GM18867 (cell line): ENCODE results near the gene SIM1.

Experiments used
- ATAC-seq: cut with Tn5 transposase; IDR thresholded peaks from one replicate; pipeline ENCODE4 v1.9.1; 2021; ENCODE audit warnings: mild to moderate bottlenecking, moderate library complexity; ENCODE audit not compliant: unreplicated experiment

Gene SIM1

DNA sequence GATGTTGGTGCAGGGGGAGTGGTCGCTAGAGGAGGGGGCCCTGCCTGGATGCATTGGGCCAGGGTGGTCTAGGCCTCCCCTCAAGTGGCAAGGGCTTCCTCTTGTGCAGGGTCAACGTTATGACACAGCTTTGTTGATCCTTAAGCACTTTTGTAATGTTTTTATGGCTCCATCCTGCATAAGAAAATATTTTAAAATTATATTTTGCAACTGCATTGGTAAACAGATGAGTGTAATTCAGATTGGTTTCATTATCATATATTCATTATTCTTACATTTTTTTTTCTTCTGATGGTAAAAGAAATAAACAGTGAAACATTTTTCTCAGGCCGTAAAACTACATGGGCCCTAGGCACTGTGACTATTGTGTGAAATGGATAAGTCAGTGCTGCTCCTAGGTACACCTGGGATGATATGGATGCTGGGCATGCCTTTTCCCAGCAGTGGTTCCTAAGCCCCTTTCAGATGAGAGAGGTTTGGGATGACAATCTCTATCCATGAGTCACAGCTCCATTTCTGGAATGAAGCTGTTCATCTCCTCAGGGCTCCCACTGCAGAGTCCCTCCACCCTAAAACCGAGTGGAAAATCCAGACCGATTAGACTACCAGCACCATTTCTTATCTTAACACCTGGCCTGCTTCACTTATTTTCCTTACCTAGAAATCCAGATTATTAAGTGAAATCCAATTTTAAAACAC lies 5.8 kb upstream of the SIM1 start:
- no peak for ATAC-seq

DNA sequence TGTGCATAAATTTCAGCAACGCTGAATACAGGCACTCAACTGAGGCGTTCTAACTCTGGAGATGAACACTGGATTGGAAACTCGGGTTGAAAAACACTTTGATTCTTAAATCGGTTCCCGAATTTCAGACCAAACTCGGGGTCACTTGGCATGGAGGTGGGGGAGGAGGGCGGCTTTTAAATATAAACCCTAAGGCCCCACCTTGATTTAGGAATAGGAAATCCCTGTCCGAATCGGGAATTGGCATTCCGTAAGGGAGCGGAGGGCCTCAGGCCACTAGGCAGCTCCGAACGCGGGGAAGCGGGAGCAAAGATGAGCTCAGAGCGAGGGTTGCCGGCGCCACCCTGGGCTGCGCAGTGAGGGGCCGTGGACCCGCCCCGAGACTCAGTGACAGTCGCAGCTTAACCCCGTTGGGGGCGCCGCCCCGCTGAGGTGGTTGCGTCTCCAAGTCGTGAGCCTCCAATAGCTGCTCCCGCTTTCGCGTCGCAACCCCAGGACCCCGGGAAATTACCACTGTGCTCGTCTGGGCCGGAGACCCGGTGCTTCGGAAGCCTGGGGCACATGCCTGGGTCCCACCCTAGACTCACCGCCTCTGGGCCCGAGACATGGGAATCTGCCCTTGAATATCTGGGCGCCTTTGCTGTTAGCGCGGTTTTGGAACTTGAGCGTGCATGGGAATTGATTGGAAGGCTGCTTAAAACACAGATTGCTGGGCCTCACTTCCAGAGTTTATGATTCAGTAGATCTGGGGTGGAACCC lies 4.6 kb upstream of the SIM1 start:
- ATAC-seq = no peak

DNA sequence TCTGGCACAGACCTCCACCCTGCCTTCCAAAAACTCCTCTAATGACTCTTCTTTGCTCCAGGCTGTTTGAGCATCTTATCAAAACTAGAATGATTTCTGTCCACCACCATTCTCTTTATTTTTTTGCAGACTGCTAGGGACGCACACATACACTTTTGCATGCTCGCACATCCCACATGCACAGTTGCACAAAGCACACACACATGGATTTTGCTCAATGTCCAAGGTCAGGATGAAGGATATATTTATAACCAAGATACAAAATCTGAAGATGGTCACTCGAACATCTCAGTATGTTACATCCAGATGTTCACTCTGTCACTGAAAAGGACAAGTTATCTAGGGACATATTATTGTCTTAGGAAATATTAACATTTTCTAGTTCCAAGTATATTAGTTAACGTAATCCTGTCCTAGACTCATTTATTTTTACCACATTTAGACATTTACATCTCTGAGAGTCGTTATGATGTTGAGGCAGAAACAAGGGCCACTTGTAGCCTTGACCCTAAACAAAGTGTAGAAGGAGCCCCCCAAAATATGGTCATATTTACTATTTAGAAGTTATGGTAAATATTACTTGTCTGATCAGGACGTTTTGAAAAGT lies 3.4 kb upstream of the SIM1 start:
- no peak for ATAC-seq

DNA sequence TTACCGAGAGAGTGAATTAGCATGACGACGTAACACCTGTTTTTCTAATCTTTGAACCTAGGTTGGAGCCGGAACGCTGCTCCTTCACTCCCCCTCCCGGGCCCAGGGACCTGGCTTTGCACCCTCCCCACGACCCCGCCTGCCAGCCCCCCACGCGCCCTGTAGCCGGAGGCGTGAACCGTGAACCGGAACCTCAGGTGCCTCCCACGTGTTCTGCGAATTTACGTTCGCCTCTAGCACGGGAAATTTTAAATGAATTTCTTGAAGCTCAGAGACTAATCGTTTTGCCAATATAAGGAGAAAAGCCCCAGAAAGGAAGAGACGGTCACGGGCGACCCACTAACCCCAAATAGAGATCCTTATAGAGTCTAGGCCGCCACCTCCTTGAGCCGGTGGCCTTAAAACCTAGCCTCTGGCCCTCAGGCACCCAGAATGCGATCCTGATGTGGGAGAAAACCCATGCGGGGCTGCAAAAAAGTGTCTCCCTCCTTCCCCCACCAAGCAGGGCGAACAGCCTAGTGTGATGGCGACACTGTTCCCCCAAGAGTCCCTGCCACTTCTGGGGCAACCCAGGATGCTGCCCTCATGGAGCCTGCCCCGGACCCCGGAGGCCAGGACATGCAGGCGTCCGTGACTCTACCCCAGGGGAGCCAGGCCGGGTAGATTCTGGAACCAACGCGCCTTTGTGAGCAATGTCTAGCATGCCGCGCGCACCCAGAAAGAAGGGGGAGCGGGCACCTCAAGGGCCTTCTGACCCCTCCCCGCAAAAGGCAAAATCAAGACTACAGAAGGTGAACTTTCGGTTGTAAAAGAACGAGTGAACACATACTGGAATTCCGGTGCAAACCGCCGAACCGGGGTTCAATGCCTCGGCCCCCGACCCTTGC lies 2.7 kb upstream of the SIM1 start:
- ATAC-seq = no peak

DNA sequence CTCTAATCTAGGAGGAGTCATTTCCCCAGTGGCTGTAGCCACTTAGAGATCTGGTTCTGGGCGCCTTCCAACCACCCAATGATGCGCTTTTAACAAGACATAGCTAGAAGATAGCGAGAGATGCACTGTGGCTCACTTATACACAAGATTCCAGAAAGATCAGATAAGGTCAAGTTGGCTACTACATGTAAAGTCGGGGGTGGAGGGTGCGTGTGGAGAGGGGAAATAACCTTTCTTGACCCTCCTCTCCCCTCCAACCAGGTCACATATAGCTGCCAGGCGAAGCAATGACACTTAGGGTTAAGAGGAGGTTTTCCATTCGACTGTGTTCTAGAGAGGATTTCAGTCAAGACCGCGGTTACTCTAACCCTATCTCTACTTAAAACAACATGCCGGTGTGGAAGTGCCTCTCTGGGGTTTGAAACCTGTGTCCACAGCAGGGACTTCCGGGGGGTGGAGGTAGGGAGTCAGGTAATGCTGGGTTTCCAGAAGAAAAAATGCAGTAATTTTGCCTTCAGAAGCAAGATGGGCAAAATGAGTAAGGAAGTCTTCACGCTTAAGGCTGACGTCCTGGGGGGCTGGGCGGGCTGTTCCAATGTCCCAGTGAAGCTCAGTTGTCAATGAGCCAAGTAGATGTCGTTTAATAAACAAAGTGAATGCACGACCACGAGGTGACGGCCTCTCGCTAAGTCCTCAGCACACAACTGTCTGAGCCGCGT lies 1.8 kb upstream of the SIM1 start:
- ATAC-seq = no peak

DNA sequence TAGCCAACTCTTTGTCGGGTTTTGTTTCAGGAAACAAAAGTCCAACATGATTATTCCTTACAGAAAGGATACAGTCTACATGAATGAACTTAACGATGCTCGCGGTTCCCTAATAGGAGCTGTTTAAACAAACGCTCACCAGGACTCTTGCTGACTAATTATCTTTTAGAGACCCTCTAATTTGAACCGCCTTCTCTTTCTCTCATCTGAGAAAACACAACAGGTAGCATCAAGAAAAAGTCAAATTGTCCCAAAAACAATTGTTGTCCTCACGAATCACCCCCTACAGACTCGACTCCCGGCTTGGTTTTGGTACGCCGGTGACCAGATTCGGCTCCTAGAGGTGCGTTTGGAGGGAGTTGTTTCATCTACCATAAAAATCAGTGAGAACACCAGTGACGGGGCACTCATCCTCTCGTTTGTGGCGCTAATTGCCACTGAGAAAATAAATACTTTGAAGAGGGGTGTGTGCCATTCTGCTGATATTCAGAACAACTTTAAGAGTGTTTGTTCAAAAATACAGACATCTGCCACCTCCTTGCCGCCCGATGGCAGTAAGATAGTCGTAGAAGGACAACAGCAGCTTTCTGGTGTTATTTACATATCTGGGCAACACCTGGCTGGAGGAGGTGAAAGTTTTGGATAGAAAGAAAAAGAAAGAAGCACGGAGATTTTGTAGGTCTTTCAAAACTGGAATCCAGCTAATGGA lies 1.1 kb upstream of the SIM1 start:
- ATAC-seq = no peak

DNA sequence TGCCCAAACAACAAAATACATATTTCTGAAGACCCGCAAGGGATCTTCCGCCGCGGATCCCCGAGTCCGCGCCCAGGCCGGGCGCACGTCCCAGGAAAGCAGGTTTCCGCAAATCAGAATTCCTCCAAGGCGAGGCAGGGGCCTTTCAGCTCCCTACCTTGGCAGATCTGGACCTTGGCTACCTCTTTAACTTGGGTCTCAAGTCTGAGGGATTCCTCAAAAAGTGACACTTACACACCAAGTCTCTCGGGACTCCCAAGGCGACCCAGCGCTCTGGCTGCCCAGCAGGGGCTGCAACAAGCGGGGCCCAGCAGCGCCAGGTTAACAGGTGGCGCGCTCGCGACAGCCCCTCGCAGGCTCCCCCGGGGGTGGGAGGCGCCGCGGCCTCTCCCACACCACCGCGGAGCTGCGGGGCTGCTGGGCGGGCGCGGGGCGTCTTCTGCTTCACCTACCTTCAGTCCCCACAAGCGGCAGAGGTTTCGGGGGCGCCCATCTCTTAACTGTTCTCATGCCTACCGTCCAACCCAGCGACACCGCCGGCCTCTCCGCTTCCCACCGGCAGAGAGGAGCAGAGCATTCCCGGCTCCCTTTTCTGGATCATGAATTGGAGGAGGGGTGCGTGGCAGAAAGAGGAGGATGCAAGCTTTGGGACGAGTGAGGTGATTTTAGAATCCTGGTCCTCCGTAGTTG lies 414 bp downstream of the SIM1 start:
- no peak for ATAC-seq

DNA sequence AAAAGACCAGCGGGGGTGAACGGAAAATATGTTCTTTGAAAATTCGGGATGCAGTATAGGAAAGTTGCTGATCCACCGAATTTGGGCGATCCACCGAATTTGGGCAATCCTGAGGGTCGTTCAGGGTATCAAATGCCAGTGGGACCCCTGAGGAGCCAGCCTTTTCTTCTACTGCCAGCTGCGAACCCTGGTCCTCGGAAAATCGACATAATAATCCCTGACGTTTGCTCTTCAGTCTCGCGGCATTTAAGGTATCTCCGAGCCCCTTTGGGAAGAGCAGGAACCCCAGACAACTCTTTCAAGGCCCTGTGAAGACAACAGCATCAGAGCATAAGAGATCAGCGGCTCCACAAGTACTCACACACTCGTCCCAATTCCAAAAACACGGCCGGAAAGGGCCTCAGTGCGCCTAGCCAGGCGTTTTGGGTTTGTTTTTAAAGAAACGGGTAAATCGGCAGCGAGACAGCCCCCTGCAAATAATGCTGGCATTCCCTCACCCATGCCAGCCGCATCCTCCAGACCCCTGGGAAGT lies 1.0 kb downstream of the SIM1 start:
- ATAC-seq = no peak

DNA sequence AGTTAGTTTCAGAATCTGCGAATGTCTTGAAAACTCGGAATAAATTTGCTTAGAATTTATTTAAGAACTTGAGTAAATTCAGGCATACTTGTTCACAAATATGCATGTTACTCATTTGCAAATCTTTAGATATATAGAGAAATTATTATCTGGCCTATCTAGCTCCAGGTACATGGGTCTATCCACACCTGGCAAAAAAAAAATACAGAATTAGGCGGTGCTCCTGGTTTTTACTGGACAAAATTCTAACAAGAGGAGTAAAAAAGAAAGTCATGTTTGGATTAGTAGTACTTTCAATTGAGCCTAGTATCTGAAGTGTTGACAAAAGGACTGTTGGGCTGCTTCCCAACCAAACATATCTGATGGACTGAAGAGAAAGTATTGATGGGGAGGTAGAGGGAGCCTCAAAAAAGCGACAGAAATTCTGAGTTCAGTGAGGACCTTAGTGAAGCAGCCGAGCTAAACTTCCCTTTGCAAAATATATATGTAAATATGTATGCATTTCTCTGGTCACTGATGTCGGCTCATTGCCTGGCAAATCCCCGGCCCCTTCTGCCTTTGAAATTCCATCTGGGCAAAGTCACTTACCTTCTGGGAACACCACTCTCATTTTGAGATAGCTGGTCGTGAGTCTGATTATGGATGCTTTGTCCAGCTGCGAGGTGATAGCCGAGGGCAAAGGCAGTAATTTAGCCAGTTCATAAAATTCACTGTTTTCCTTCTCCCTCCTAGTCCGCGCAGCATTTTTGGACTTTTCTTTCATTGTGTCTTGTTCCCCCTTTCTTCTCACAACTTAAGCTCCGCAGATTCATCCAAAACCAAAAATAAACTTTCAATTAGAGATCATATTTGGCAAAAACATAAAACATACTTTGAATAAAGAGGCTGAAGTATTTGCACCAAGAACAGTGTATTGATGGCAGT lies 1.8 kb downstream of the SIM1 start:
- no peak for ATAC-seq

DNA sequence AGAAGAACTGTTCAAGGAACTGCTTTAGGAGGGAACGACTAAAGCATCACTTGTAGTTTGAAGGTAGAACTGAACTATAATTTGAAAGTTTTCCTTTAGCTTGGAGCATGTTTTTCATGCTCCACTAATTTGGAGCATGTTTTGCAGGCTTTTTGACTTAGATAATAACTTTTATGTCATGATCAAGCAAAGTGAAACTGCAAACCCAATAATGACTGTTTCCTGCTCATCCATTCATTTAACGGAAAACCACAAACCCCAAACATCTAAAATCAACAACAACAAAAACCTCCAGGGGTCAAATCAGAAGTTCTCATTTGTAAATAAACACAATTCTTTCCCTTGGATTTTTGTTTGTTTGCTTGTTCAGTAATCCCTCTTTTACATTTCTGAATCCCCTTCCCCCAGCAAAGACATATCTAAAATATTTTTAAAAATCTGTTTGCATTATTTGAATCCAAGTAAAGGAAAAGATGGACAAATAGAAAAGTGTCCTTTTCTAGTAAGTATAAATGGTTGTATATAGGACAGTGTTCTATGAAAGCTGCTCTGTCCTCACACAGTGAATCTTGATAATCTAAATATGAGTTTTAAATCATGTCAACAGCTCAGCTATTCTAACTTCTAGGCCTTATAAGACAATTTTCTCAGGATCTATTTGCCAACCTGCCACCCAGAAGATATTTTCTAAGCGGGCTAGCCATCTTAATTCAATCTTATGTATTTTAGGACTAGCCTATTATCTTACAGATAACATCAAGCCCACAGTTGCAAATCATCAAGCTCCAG lies 2.6 kb downstream of the SIM1 start:
- peak; percentile 32 for ATAC-seq

DNA sequence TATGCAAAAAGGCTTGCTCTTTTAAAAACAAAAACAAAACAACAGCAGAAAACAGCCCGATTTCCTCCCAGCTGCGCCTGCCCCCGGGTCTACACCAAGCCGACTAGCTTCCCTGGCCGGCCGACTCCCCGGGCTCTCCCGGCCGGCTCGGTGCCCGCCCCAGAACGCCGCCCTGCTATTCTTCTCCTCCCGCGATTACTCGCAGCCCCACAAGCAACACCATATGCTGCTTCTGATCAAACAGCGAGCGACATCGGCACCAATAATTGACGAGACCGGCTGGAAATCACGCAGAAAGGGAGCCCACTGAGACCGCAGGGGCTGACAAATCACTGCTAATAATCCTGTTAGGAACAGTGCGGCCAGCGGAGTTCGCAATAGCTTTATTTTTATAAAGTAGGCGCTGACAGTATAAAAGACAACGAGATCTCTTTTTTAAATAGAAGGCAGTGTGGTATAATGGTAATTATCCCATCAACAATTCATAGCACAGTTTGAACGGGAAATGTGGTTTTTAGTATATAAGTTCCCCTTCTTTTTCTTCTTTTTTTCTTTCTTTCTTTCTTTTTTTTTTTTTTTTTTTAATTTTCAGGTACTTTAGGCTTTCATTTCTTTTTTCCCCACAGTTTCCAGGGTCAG lies 3.3 kb downstream of the SIM1 start:
- no peak for ATAC-seq

DNA sequence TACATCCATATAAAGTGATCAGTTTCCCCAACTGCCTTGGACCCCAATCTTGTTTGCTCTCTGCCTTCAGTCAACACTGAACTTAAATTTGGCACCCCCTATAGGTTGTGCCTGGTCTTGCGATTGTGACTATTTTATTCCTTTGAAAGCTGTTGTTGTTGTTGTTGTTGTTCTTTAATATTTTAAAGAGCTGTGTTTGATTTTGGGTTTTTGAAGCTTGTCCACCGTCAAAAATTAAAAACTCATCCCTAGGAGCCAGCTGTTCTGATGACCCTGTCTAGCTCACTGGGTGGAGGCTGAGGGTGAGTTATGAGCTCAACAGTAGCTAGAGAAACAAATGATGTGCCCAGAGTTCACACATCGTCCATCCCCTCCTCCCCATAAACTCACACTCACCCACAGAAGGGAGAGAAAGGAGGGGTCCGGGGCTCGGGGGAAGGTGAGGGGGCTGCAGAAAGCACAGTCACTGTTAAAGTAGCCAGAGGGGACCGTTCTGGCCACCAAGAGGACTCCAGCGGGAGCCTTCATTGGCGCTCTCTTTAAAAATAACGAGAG lies 4.0 kb downstream of the SIM1 start:
- no peak for ATAC-seq

DNA sequence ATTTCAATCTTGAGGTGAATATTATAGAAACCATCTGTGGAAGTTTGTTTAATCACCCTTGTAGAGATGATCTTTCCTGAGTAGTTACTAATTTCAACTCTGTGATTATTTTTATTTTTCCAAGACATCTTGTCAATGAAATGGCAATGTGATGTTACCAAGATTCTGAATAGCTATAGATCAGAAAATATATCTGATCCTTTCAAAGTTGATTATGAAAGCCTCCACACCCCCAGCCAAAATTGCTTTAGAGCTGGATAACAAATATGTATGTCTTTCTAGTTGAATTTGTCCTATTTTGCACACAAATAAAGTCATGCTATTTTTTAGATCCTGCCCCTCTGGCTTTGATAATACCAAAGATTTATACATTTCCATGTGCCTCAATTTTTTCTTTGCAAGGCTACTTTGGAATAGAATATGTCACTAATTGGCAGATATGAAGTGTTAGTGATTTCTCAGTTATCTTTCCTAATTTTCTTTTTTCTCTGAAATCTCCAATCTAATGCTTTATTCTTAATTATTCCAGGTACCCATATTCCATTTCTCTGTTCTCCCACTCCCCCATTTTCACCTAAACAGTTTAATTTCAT lies 5.0 kb downstream of the SIM1 start:
- ATAC-seq = no peak

DNA sequence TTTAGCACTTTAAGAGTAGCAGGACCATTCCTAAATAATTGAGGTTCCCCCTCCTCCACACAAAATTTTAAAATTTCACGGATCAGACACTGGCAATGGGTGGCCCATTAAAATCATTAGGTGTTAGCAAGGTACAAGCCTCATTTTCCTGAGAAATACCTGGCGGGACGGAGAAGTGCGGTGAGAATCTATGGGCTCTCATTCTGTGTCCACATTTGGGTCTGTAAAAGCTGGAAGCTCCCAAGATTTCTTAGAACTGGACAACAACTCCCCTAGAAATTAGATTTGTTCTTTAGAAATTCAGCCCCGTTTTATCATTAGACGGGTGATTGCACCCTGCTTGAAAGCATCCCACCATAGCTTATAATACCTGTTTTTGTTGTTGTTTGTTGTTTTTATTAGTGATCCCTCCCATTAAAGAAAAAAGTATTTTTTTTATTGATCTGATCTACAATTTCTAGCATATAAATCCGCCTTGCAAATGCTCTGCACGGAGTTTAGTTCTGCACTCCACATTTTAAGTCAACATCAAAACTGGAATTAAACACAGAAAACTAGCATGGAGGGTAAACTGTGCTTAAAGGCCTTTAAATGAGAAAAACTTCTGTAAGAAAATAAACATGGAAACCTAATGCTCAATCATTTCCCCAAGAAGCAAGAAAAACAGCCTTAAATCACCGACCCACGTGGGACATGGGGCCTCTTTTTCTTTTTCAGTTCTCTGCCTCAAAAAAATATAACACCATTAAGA lies 5.7 kb downstream of the SIM1 start:
- no peak for ATAC-seq

DNA sequence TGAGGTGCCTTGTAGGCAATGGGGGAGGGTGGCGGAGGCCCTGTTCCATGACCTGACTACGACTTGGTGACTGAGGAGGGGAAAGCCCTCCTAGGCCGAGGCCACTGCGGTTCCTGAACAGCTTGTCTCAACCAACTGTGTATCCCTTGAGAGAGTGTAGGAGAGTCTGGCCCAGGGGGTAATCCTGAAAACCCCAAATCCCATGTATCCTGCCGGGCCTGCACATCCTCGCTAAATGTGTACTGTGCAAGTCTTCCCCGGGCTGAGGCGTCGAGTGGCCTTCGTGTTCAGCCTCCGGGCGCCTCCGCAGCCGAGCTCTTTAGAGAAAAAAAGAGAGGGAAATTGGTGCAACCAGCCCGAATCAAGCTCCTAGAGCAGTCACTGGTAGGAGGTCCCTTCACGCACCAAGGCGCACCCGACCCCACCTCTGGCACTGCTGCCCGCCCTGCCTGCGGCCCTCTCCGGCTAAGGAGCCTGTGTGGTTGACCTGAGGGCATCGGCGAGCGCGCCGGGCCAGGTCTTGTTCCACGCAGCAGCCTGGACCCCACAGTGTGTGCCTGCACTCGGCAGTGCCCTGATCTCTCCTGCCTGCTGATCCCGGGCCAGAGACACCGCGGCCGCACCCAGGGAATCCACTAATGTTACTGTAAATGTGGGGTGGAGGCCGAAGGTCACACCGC lies 7.3 kb downstream of the SIM1 start:
- no peak for ATAC-seq
